H1 (cell line): ENCODE measurements around the gene KRTAP19-2. TPM values are rescaled to one million over a fixed set of nuclear protein-coding genes. Genes with fewer than 3 reads are reported as not detected.

ENCODE experiments used
- CTCF ChIA-PET: fragments of 300-600 bp; sonication (Branson Sonifier 250); formaldehyde crosslinking; loops from one replicate; lab custom pipeline; 2021; ENCODE audit not compliant: partially characterized antibody; lab: Charles Lee
- POLR2A ChIA-PET: fragments of 300-600 bp; sonication (Branson Sonifier 250); formaldehyde crosslinking; loops from one replicate; lab custom pipeline; 2021; ENCODE audit warnings: inconsistent platforms; ENCODE audit not compliant: partially characterized antibody; lab: Charles Lee
- DNase-seq, 2 experiments: peaks; one replicate each; pipeline versions ENCODE4 v3.0.0 to v3.0.0-alpha.2; 2010 to 2022; ENCODE audit warnings: low spot score in 2 of 2, low read depth in 1 of 2, mixed read lengths in 1 of 2
- FAIRE-seq: peaks from 2 replicates; lab custom pipeline; 2011; peaks lifted over from hg19 to GRCh38; lab: Jason Lieb, UNC
- H2AFZ ChIP-seq: 2 replicates; pipeline ENCODE4 v1.8.1; 2012; ENCODE audit warnings: low read length, inconsistent platforms
- H2AK5ac ChIP-seq: 2 replicates; pipeline ENCODE4 v1.6.1; 2013; ENCODE audit warnings: low read depth, low read length
- H2BK120ac ChIP-seq: replicated peaks from 2 replicates; pipeline ENCODE3; 2013; ENCODE audit warnings: low read depth, low read length, inconsistent platforms
- H2BK12ac ChIP-seq: 2 replicates; pipeline ENCODE4 v1.6.1; 2013; ENCODE audit warnings: low read depth, low read length
- H2BK15ac ChIP-seq: 2 replicates; pipeline ENCODE4 v1.6.1; 2013; ENCODE audit warnings: low read length
- H2BK20ac ChIP-seq: 2 replicates; pipeline ENCODE4 v1.6.1; 2013; ENCODE audit warnings: low read length
- H2BK5ac ChIP-seq: 2 replicates; pipeline ENCODE4 v1.6.1; 2013; ENCODE audit warnings: low read depth, low read length
- H3K14ac ChIP-seq: 2 replicates; pipeline ENCODE4 v1.6.1; 2013; ENCODE audit warnings: inconsistent platforms; ENCODE audit not compliant: insufficient read length
- H3K18ac ChIP-seq: 2 replicates; pipeline ENCODE4 v1.6.1; 2013; ENCODE audit warnings: low read length; ENCODE audit errors: extremely low read depth
- H3K23ac ChIP-seq: 2 replicates; pipeline ENCODE4 v1.6.1; 2013; ENCODE audit warnings: inconsistent platforms; ENCODE audit not compliant: insufficient read length
- H3K23me2 ChIP-seq: 2 replicates; pipeline ENCODE4 v1.6.1; 2013; ENCODE audit warnings: low read depth, low read length
- H3K27ac ChIP-seq: 2 replicates; pipeline ENCODE4 v1.6.1; 2011; ENCODE audit warnings: low read depth, low read length, inconsistent platforms
- H3K27me3 ChIP-seq, 4 experiments: replicated peaks in 1 of 4; 1 replicate in 1 of 4; 2 replicates in 3 of 4; pipeline versions ENCODE4 v1.6.1 to v1.8.1; 2011 to 2013; ENCODE audit warnings: low read length in 3 of 4, mild to moderate bottlenecking in 3 of 4, inconsistent platforms in 2 of 4, mixed read lengths in 2 of 4, moderate library complexity in 1 of 4; ENCODE audit not compliant: control insufficient read depth in 3 of 4, insufficient read depth in 3 of 4; ENCODE audit errors: extremely low read depth in 1 of 4
- H3K36me3 ChIP-seq, 4 experiments: 2 replicates each; pipeline versions ENCODE4 v1.6.1 to v1.8.1; 2011 to 2013; ENCODE audit warnings: mild to moderate bottlenecking in 4 of 4, low read length in 3 of 4, moderate library complexity in 2 of 4, control low read depth in 1 of 4, inconsistent platforms in 1 of 4; ENCODE audit not compliant: insufficient read depth in 4 of 4, control insufficient read depth in 2 of 4
- H3K4ac ChIP-seq: replicated peaks from 2 replicates; pipeline ENCODE3; 2013; ENCODE audit warnings: low read length, low read depth, mixed read lengths, inconsistent platforms; ENCODE audit not compliant: insufficient read length
- H3K4me1 ChIP-seq, 4 experiments: replicated peaks in 1 of 4; 1 replicate in 1 of 4; 2 replicates in 3 of 4; pipeline versions ENCODE4 v1.6.1 to v1.8.1; 2011 to 2013; ENCODE audit warnings: low read length in 3 of 4, inconsistent platforms in 2 of 4, mixed read lengths in 1 of 4; ENCODE audit not compliant: insufficient read depth in 4 of 4, control insufficient read depth in 3 of 4
- H3K4me2 ChIP-seq, 2 experiments: 2 replicates each; pipeline versions ENCODE4 v1.6.1 to v1.8.1; 2011 to 2013; ENCODE audit warnings: low read depth in 2 of 2, low read length in 2 of 2, control low read depth in 1 of 2, inconsistent platforms in 1 of 2, mild to moderate bottlenecking in 1 of 2; ENCODE audit not compliant: insufficient read depth in 1 of 2
- H3K4me3 ChIP-seq, 4 experiments: fragments of 200-600, 300-600 bp in 1 of 4; sonication (generic), shearing (Covaris generic), sonication (Bioruptor Twin) in 1 of 4; 2 replicates each; pipeline versions ENCODE4 v1.5.1 to v1.8.1; 2011 to 2016; ENCODE audit warnings: low read length in 4 of 4, low read depth in 3 of 4, control low read depth in 2 of 4, inconsistent platforms in 2 of 4, mild to moderate bottlenecking in 2 of 4, mixed read lengths in 1 of 4, moderate library complexity in 1 of 4; ENCODE audit not compliant: insufficient read depth in 2 of 4; ENCODE audit errors: extremely low read depth in 1 of 4
- H3K56ac ChIP-seq: replicated peaks from 2 replicates; pipeline ENCODE3; 2013; ENCODE audit warnings: low read depth, mild to moderate bottlenecking, mixed read lengths, low read length, inconsistent platforms; ENCODE audit not compliant: insufficient read length
- H3K79me1 ChIP-seq: 2 replicates; pipeline ENCODE4 v1.6.1; 2013; ENCODE audit warnings: low read depth, low read length, control low read depth
- H3K79me2 ChIP-seq, 2 experiments: 2 replicates each; pipeline versions ENCODE4 v1.6.1 to v1.8.1; 2012 to 2013; ENCODE audit warnings: low read length in 2 of 2, mild to moderate bottlenecking in 2 of 2, inconsistent platforms in 1 of 2; ENCODE audit not compliant: insufficient read depth in 2 of 2, control insufficient read depth in 1 of 2
- H3K9ac ChIP-seq, 4 experiments: replicated peaks in 1 of 4; 1 replicate in 1 of 4; 2 replicates in 3 of 4; pipeline versions ENCODE4 v1.6.1 to v1.8.1; 2011 to 2013; ENCODE audit warnings: low read depth in 3 of 4, low read length in 3 of 4, control low read depth in 2 of 4, mild to moderate bottlenecking in 2 of 4, moderate library complexity in 2 of 4, inconsistent platforms in 1 of 4; ENCODE audit errors: extremely low read depth in 1 of 4
- H3K9me3 ChIP-seq, 2 experiments: 2 replicates each; pipeline versions ENCODE4 v1.6.1 to v1.8.1; 2012 to 2013; ENCODE audit warnings: mild to moderate bottlenecking in 2 of 2, moderate library complexity in 2 of 2, control low read depth in 1 of 2, inconsistent platforms in 1 of 2, low read depth in 1 of 2, low read length in 1 of 2, mixed read lengths in 1 of 2; ENCODE audit not compliant: insufficient read depth in 2 of 2
- H4K20me1 ChIP-seq, 2 experiments: replicated peaks in 1 of 2; 2 replicates each; pipeline versions ENCODE3 to v1.8.1; 2011 to 2013; ENCODE audit warnings: inconsistent platforms in 2 of 2, low read length in 2 of 2, mild to moderate bottlenecking in 1 of 2; ENCODE audit not compliant: insufficient read depth in 2 of 2, control insufficient read depth in 1 of 2
- H4K5ac ChIP-seq: 2 replicates; pipeline ENCODE4 v1.6.1; 2013; ENCODE audit warnings: low read length, low read depth, mixed read lengths, inconsistent platforms; ENCODE audit not compliant: insufficient read length
- H4K8ac ChIP-seq: 2 replicates; pipeline ENCODE4 v1.8.0; 2013; ENCODE audit warnings: mild to moderate bottlenecking, moderate library complexity, low read length, inconsistent platforms; ENCODE audit not compliant: insufficient read depth; ENCODE audit errors: extremely low read depth
- H4K91ac ChIP-seq: replicated peaks from 2 replicates; pipeline ENCODE3; 2013; ENCODE audit warnings: low read length, mixed read lengths, inconsistent platforms; ENCODE audit not compliant: insufficient read length
- BRCA1 ChIP-seq: IDR thresholded peaks from 2 replicates; pipeline ENCODE4 v1.6.1; 2012; ENCODE audit warnings: low read depth, low read length, improper control_type of control experiment
- CHD2 ChIP-seq: IDR thresholded peaks from 2 replicates; pipeline ENCODE4 v1.6.1; 2012; ENCODE audit warnings: low read length, improper control_type of control experiment
- EZH2 ChIP-seq: fragments of 200-600 bp; sonication (generic); IDR thresholded peaks from 2 replicates; pipeline ENCODE4 v1.7.1; 2012; ENCODE audit warnings: low read depth, mild to moderate bottlenecking, moderate library complexity, low read length, inconsistent platforms; ENCODE audit not compliant: severe bottlenecking
- GABPA ChIP-seq: IDR thresholded peaks from 2 replicates; pipeline ENCODE4 v1.6.1; 2011; ENCODE audit warnings: mild to moderate bottlenecking, low read length, moderate library complexity, borderline replicate concordance; ENCODE audit not compliant: insufficient read depth
- JUND ChIP-seq: IDR thresholded peaks from 2 replicates; pipeline ENCODE4 v1.6.1; 2011; ENCODE audit warnings: mild to moderate bottlenecking, improper control_type of control experiment, low read length
- SRF ChIP-seq: IDR thresholded peaks from 2 replicates; pipeline ENCODE4 v1.6.1; 2011; ENCODE audit warnings: mild to moderate bottlenecking, low read depth, low read length, moderate library complexity
- TAF7 ChIP-seq: optimal IDR thresholded peaks from 2 replicates; pipeline ENCODE3; 2011; ENCODE audit warnings: low read depth, mild to moderate bottlenecking, inconsistent platforms, low read length, moderate library complexity, borderline replicate concordance
- TCF12 ChIP-seq: IDR thresholded peaks from 2 replicates; pipeline ENCODE4 v1.6.1; 2011; ENCODE audit warnings: low read depth, mild to moderate bottlenecking, low read length
- WGBS, 2 experiments: shearing (Covaris generic) in 1 of 2; methylation state at CpG; one replicate each; pipeline versions ENCODE4 v1.1.6 to v1.1.7; 2013 to 2015; ENCODE audit warnings: low lambda C conversion rate in 2 of 2, mixed read lengths in 2 of 2, inconsistent platforms in 1 of 2, low coverage in 1 of 2, missing lambda C conversion rate in 1 of 2; ENCODE audit not compliant: insufficient replicate concordance in 2 of 2, insufficient coverage in 1 of 2, insufficient read length in 1 of 2; ENCODE audit errors: extremely low coverage in 1 of 2, missing lambda C conversion rate in 1 of 2; 5-methylcytosine and 5-hydroxymethylcytosine counted together
- polyA plus RNA-seq, 7 experiments: library from polyadenylated mRNA; depleted of rRNA in 3 of 7; stranded (reverse) in 5 of 7; unstranded in 2 of 7; fragments of >200 nt in 5 of 7; fragments of 200-250 nt in 2 of 7; gene quantifications; 1 replicate in 5 of 7; 2 replicates in 1 of 7; 4 replicates in 1 of 7; pipeline versions ENCODE4 v1.2.1 to v1.2.3, GENCODE V29; 2011 to 2013; ENCODE audit warnings: missing spikeins in 2 of 7, mixed read lengths in 2 of 7
- total RNA-seq: library from RNA; stranded (reverse); fragmentation: NEBNext Ultra II Directional; extraction: Animal tissue kit (Norgen Biotek cat#: 25700); gene quantifications from 2 replicates; pipeline ENCODE4 v1.2.1, GENCODE V29; 2021

KRTAP19-2 gene
- total and polyA plus RNA-seq, 2 of the 8 experiments (the other 6 are each of a cell fraction or from before 2014, with no cell fraction given), result not detected

GRCh38 chr21:30482130-30482529 lies 5.1 kb downstream of the KRTAP19-2 start:
- CTCF ChIA-PET, result no interaction called here

More at GRCh38 chr21:30482130-30482529, 5.1 kb downstream of the KRTAP19-2 start:
- WGBS, 2 experiments, result 89% methylated on average over 2 of the region's 2 CpGs; no CpG with 5 or more reads in 1 of the 2 experiments
- no peak overlapping the region for H3K4me2 ChIP-seq
- no peak overlapping the region for H3K4ac ChIP-seq
- no peak overlapping the region for H2AFZ ChIP-seq
- H4K91ac ChIP-seq, result no peak overlapping the region
- no peaks in the 10 kb centered on the region for H3K79me1 ChIP-seq
- H3K14ac ChIP-seq, result no peak overlapping the region
- DNase-seq, result no peak
- H3K27ac ChIP-seq, result no peak overlapping the region
- H3K36me3 ChIP-seq, result no peaks in the 10 kb centered on the region
- no peaks in the 10 kb centered on the region for H3K23me2 ChIP-seq
- H4K20me1 ChIP-seq, result no peaks in the 10 kb centered on the region
- no peak for TF ChIP-seq JUND
- TF ChIP-seq TCF12, result no peak
- no peak for TF ChIP-seq CHD2
- no peak for TF ChIP-seq SRF
- no peak for TF ChIP-seq EZH2
- TF ChIP-seq TAF7, result no peak
- TF ChIP-seq BRCA1, result no peak
- no peak for TF ChIP-seq GABPA
- TF ChIP-seq, all 59 proteins: peak for 0
- Histone ChIP-seq H3K9ac (no peak overlapping the region), H3K4me3 (no peak overlapping the region), H2AK5ac (no peak overlapping the region), H4K8ac (no peak overlapping the region), H2BK5ac (no peak overlapping the region), H3K23ac (no peak overlapping the region), H2BK120ac (no peak overlapping the region), H3K4me1 (no peaks in the 10 kb centered on the region), H4K5ac (no peak overlapping the region), H3K27me3 (no peaks in the 10 kb centered on the region), H3K79me2 (no peaks in the 10 kb centered on the region), H3K18ac (no peak overlapping the region), H2BK12ac (no peak overlapping the region), H2BK20ac (no peak overlapping the region), H3K9me3 (peaks cover 11% of the 10 kb centered on the region in 2 experiments), H3K56ac (no peak overlapping the region), H2BK15ac (no peak overlapping the region)
- POLR2A ChIA-PET, result no interaction called here
- no peak for FAIRE-seq
